Activated CD4-positive, alpha-beta T cell treated with anti-CD3 and anti-CD28 coated beads for 4 hours (primary cell): ENCODE data around the gene SAMD7.

Source experiments
- DNase-seq, 2 donors: peaks; one replicate each; pipeline ENCODE4 v3.0.0-alpha.2; 2020

The SAMD7 gene, protein sequence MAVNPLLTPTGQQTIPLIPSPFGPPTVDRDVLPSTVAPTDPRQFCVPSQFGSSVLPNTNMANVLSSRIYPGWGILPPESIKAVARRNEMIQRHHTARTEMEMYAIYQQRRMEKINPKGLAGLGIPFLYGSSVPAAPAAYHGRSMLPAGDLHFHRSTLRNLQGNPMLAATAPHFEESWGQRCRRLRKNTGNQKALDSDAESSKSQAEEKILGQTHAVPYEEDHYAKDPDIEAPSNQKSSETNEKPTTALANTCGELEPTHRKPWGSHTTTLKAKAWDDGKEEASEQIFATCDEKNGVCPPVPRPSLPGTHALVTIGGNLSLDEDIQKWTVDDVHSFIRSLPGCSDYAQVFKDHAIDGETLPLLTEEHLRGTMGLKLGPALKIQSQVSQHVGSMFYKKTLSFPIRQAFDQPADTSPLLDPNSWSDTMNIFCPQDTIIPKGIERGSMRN

DNA sequence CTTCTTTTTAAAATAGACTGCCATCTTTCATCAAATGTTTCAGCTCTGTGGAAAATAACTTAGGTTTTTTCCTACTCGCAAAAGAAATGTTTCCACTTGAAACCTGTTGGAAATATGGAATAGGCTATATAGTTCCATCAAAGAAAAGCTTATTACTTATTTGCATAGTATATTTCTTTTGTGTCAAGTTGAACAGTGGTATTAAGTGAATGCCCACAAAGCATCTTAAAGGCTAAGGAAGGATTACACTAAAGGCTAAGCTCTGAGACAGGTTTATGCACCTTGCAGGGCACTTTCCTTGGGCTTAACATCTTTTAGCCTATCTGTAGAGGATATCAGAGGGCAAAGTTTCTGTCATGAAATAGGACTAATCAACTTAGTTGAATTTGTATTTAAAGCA is at the start of gene SAMD7:
TSS of gene SAMD7 (plus strand) at position 301 of the 400 bp plus-strand sequence. CDS start 7,927 bp downstream, outside the sequence.
- no peak for DNase-seq

DNA sequence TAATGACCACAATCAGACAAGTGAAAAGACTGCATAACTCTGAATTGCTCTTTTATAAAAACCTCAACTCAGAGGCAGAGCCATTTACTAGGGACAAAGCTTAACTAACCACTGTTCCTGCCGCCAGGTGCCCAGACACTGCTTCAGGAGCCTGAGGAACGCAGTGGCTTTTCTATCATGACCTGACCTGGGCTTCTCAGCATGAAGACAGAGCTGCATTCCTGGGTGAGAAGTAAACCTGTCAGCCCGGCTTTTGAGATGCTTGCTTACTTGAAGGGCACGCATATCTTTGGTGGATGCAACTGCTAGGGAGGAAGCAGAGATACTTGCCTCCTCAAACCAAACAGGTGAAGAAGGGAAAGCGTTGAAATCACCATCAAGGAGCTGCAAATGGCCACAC is 49.5 kb upstream of the SAMD7 start:
- no peak for DNase-seq

DNA sequence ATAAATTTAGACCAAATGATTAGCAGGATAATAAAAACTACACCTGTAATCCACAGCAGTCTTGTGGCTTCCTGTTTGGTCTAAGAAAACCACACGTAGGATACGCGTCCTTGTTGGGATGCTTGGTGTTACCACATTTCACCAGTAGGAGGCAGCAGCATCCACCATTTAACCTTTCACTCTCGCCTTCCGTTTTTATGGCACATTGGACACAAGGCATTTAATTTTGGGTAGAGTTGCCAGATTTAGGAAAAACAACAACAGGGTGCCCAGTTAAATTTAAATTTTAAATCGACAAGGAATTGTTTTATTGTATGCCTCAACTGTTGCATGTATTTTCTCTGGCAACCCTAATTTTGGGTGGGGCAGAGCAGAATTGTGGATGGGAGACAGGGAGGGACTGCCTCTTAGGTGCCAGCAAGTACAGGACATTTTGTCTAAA is 47.9 kb upstream of the SAMD7 start:
- DNase-seq: peak; percentile 39 to 67

- no peak for DNase-seq
Observed at GRCh38 chr3:169864270-169864669, 47.1 kb upstream of the SAMD7 start.

GRCh38 chr3:169865176-169865767 is 46.1 kb upstream of the SAMD7 start:
- DNase-seq: no peak

GRCh38 chr3:169867584-169868210 is 43.7 kb upstream of the SAMD7 start:
- no peak for DNase-seq

- no peak for DNase-seq
Observed at GRCh38 chr3:169868369-169868768, 43.0 kb upstream of the SAMD7 start.

- no peak for DNase-seq
Observed at GRCh38 chr3:169869484-169870220, 41.7 kb upstream of the SAMD7 start, which contains the start of gene LRRC31. TSS of gene LRRC31 (minus strand) at chr3:169869935. CDS start at chr3:169869807, 128 bp downstream.

- DNase-seq: no peak
Observed at GRCh38 chr3:169871129-169871886, 40.1 kb upstream of the SAMD7 start.

GRCh38 chr3:169879013-169879557 is 32.3 kb upstream of the SAMD7 start:
- no peak for DNase-seq

- DNase-seq: no peak
Observed at GRCh38 chr3:169879845-169880575, 31.4 kb upstream of the SAMD7 start.

GRCh38 chr3:169880576-169881250 is 30.7 kb upstream of the SAMD7 start:
- DNase-seq: no peak

DNA sequence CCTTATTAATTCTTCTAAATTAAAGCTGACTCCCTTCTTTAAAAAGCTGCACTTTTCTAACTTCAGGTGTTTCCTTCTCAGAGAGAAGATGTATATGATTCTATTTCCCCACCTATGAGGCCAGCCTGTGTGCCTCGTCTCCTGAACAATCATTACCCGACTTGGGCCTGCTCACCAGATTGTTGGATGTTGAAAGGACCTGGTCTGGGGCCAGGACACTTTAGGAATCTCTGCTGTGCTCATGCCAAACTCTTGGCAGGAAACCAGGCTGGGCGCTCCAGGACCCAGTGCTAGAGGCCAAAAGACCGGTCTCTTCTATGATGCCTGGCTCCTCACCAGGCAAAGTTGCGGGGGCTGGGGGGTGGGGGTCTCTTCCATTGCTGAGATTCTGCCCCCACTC is 24.7 kb upstream of the SAMD7 start:
- no peak for DNase-seq

GRCh38 chr3:169891886-169892285 is 19.5 kb upstream of the SAMD7 start:
- DNase-seq: no peak

GRCh38 chr3:169894110-169894509 is 17.3 kb upstream of the SAMD7 start:
- DNase-seq: no peak

- no peak for DNase-seq
Observed at GRCh38 chr3:169895072-169895471, 16.3 kb upstream of the SAMD7 start.

DNA sequence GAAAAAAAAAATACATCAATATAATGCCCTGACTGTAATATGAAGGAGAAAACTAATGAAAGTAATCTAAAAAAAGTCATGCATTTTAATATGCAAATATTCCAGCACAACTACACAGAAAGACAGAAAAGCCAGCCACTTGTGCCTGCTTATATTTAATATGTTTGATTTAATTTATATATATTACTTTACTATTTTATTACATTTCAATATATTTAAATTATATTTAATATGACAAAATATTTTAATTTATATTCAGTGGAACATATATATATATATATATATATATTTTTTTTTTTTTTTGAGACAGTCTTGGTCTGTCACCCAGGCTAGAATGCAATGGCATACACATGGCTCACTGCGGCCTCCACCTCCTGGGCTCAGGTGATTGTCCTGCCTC is 14.1 kb upstream of the SAMD7 start:
- DNase-seq: no peak

GRCh38 chr3:169901453-169901852 is 9.9 kb upstream of the SAMD7 start:
- DNase-seq: no peak

GRCh38 chr3:169905404-169905803 is 6.0 kb upstream of the SAMD7 start:
- no peak for DNase-seq

DNA sequence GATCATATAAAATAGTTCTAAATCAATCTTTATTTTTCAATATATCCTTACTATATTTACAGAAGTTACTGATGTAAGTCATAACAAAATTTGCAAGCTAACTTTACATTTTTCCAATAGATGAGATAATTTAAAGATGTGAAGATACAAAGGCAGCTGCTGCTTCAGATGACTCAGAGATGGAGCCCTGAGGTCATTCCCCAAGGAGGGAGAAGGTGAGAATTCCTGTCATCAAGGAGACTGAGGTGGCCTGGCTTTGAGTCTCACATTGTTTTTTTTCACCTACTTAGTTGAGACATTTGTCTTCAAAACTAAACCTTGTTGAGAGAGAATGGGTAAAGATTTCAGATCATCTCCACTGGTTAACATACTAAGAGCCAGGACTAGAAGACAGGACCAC is 3.9 kb upstream of the SAMD7 start:
- DNase-seq: no peak

DNA sequence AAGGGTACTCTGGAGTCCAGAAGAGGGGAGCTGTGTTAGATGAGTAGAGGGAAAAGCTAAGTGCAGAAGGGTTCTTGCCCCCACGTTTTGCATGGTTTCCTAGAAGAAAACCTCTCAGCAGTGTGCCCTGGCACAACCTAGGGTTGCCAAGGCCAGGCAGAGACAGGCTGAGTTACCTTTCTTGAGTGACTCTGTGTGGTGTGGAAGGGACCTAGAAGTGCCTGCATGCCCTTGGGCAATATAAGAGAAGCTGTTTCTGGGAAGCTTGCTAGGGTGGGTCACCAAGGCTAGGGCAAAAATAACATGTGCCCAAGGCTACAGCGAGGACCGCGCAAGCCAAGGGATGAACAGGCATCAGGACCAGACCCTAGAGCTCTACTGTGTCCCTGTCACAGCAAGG is 3.4 kb upstream of the SAMD7 start:
- no peak for DNase-seq
